ENCODE results near the gene MMP19. TPM values are rescaled to one million over a fixed set of nuclear protein-coding genes. Genes with fewer than 3 reads are reported as not detected.

The MMP19 gene
- total RNA-seq, 2 experiments from 2014 or later: 0.89 to 1.7 TPM

DNA sequence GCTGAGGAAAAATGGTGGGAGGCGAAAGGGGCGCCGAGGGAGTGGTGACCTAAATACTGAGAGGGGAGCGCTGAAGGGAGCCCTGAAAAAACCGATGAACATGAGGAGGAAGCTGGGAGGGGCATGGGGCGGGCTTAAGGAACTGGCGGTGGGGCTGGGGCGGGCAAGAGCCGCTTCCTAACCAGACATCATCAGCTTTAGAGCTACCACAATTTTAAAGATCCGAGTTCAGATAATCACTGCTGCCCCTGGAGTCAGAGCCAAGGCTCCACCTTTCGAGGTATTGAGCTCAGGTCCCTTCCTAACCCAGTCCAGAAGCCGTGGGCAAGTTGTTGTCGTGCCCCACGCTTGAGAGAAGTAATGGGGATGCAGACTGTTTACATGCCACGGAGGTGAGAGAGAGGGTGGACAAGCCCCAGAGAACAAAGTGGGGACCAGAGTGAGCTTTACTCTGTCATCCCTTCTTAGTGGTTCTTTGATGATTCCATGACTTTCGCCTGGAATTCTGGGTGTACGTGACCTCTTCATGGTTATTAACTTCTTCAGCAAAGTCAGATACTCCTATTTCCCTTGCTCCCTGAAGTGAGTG is 24.5 kb downstream of the MMP19 start:
- no peak for DNase-seq
- Mint-ChIP-seq H3K27me3 (no peaks in the 10 kb centered on the region), H3K4me1 (peaks cover 30% of the 10 kb centered on the region), H3K9me3 (no peaks in the 10 kb centered on the region), H3K36me3 (peaks cover 13% of the 10 kb centered on the region), H3K4me3 (no peak overlapping the region), H3K27ac (no peak overlapping the region)
- peak; percentile 48 for ATAC-seq (ENCODE audit: low read depth)
- POLR2A ChIA-PET: interaction anchor here (0.8 to 3.4 kb wide), 26 partner anchors 9 to 299 kb away, joined by 3 to 62 read pairs (median 6); partner anchors contain the start of genes BLOC1S1, CD63, DGKA and DNAJC14

DNA sequence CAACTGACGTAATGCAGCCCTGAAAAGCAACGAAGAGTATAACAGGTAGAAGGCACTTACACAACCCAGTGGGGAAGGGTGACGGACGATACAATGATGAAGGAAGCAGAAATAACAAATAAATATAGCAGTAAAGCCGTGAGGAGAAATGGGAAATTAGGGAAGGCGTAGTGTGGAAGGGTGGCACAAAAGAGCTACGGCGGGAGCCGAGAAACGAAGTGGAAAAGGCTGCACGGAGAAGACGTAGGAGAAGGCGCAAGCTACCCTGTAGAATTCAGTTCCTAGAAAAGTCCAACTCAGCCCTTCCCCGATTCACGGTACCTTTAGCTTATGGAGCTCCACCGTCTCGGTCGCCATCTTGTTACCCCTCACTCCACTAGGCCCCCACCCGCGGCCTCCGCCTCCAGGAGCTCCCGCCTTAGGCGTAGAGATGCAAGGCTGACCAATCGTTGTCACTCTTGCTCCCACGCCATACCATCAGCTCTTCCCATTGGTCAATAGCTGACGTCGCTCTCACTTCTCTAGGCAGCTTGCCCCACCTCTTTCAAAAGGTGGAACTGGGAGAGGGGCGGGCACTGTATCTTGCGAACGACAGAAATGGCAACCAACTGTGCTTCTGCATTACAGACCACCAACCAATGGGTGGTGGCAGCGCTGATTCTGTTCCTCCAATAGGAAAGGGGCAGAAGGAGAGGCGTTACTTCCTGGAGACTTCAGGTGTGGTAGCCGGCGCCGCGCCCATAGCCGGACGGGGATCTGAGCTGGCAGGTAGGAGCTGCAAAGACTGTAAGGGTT is 25.2 kb downstream of the MMP19 start, which contains the start of the genes ORMDL2 and SARNP:
Gene ORMDL2, plus strand, starts transcription at position 697 of the 795 bp plus-strand sequence. CDS start 959 bp downstream, outside the sequence.
Gene SARNP, minus strand, starts transcription at position 380 of the 795 bp plus-strand sequence. Its CDS starts 23 bp downstream, at position 357.
- POLR2A ChIA-PET: interaction anchor here (0.7 to 3.4 kb wide), 26 partner anchors 9 to 299 kb away, joined by 3 to 62 read pairs (median 6); partner anchors contain the start of genes BLOC1S1, CD63, DGKA and DNAJC14
- peaks cover 15% of the 10 kb centered on the region for H3K36me3 Mint-ChIP-seq
- H3K27me3 Mint-ChIP-seq: no peaks in the 10 kb centered on the region

DNA sequence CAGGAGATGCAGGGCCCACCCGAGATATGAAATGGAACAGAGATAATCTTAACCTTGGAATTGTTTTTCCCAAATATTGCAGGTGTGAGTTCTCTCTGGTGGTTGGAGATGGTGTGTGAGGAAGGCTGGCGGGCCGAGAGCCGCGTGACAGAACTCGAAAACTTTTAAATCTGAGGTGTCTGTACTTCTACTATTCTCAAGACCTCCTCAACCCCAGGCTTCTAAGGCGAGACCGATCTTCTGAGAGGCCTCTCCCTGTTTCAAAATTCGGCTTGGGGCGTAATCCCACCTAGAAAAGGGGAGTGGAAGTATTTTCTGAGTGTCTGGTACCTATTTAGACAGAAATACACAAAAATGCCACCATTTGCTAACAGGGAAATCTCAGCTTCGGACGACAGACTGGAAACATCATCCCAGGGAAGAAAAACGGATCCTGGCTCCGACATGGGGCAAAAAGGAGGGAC is 25.8 kb downstream of the MMP19 start:
- POLR2A ChIA-PET: interaction anchor here (0.7 to 3.4 kb wide), 15 partner anchors 12 to 300 kb away, joined by 4 to 62 read pairs (median 9); partner anchors contain the start of genes CD63, DGKA, DNAJC14 and PA2G4
- Mint-ChIP-seq H3K27ac (no peak overlapping the region), H3K4me1 (peaks cover 38% of the 10 kb centered on the region), H3K27me3 (no peaks in the 10 kb centered on the region), H3K9me3 (no peaks in the 10 kb centered on the region), H3K4me3 (no peak overlapping the region), H3K36me3 (peaks cover 14% of the 10 kb centered on the region)
- DNase-seq: no peak
- no peak for ATAC-seq (ENCODE audit: low read depth)

More for the DNA sequence above, 25.2 kb downstream of the MMP19 start, which contains the start of the genes ORMDL2 and SARNP:
- Mint-ChIP-seq H3K9me3 (no peaks in the 10 kb centered on the region), H3K27ac (no peak within 1 kb of the TSS), H3K4me1 (peaks cover 35% of the 10 kb centered on the region), H3K4me3 (no peak within 1 kb of the TSS)
- DNase-seq (peak; percentile 88), ATAC-seq (ENCODE audit: low read depth) (peak; percentile 96)

DNA sequence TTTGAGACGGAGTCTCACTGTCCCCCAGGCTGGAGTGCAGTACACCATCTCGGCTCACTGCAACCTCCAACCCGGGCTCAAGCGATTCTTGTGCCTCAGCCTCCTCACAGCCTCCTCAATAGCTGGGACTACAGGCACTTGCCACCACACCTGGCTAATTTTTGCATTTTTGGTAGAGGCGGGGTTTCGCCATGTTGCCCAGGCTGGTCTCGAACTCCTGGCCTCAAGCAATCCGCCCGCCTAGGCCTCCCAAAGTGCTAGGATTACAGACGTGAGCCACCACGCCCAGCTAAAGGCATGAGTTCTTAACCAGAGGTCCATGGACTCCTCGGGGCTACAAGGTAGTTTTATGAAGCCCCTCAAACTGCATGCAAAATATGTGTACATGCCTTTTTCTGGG is 27.3 kb downstream of the MMP19 start:
- Mint-ChIP-seq H3K36me3 (peaks cover 18% of the 10 kb centered on the region), H3K9me3 (no peaks in the 10 kb centered on the region), H3K27me3 (no peaks in the 10 kb centered on the region), H3K27ac (no peak overlapping the region), H3K4me3 (no peak overlapping the region), H3K4me1 (peaks cover 42% of the 10 kb centered on the region)
- POLR2A ChIA-PET: interaction anchor here (1.1 kb wide), 1 partner anchor 14 kb away, joined by 3 read pairs; the partner anchor contains the start of gene DNAJC14
- no peak for ATAC-seq (ENCODE audit: low read depth)
- no peak for DNase-seq

DNA sequence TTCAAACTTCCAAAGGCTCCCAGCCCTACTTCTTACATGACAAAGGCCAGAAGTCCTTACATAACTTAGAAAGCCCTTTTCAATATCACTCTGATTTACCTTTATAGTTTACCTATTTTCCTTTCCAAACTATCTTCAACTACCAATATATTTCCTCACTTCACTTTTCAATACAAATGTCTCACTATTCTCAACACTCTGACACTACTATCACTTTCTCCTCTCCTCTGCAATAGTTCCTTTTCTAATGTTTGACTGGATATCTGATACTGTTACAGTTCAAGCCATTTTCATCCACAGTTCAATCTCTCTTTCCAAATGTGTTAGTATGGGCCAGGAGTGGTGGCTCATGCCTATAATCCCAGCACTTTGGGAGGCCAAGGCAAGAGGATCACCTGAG is 28.5 kb downstream of the MMP19 start:
- H3K4me3 Mint-ChIP-seq: no peak overlapping the region
- peaks cover 41% of the 10 kb centered on the region for H3K4me1 Mint-ChIP-seq
- POLR2A ChIA-PET: interaction anchor here (0.6 kb wide), 1 partner anchor 22 kb away, joined by 3 read pairs; no protein-coding TSS in a partner anchor

DNA sequence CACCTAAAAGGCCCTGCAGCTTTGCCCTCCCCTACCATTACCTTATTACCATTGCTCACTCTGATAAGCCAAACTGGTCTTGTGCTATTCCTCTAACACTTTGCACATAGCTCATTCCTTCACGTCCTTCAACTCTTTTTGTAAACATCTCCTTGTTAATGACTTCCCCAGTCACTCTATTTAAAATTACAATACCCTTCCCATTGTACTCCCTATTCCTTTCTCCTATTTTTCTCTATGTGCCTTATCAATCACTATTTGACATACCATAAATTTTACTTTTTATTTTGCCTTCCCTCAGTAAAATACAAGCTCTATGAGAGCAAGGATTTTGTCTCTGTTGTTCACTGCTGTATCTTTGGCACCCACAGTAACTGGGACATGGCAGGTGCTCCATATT is 30.6 kb downstream of the MMP19 start:
- ATAC-seq (ENCODE audit: low read depth): no peak
- Mint-ChIP-seq H3K9me3 (no peaks in the 10 kb centered on the region), H3K27me3 (no peaks in the 10 kb centered on the region), H3K36me3 (peaks cover 19% of the 10 kb centered on the region), H3K27ac (peak overlapping the region; percentile 22), H3K4me1 (peaks cover 34% of the 10 kb centered on the region), H3K4me3 (no peak overlapping the region)
- POLR2A ChIA-PET: interaction anchor here (1.1 kb wide), 1 partner anchor 19 kb away, joined by 3 read pairs; no protein-coding TSS in a partner anchor
- no peak for DNase-seq

More for the DNA sequence above, 28.5 kb downstream of the MMP19 start:
- ATAC-seq (ENCODE audit: low read depth) (no peak), DNase-seq (no peak)
- Mint-ChIP-seq H3K27ac (peak overlapping the region; percentile 47), H3K9me3 (no peaks in the 10 kb centered on the region), H3K36me3 (peaks cover 18% of the 10 kb centered on the region), H3K27me3 (no peaks in the 10 kb centered on the region)

DNA sequence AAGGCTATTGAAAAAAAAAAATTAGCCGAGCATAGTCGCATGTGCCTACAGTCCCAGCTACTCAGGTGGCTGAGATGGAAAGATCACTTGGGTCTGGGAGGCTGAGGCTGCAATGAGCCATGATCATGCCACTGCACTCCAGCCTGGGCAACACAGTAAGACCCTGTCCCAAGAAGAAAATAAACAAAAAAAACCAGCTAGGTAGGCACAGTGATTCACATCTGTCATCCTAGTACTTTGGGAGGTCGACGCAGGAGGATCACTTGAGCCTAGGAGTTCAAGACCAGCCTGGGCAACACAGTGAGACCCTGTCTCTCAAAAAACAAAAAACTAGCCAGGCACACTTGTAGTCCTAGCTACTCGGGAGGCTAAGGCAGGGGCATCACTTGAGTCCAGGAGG is 33.5 kb downstream of the MMP19 start:
- ATAC-seq (ENCODE audit: low read depth): no peak
- no peaks in the 10 kb centered on the region for H3K9me3 Mint-ChIP-seq
- no peaks in the 10 kb centered on the region for H3K27me3 Mint-ChIP-seq
- DNase-seq: no peak
- peaks cover 26% of the 10 kb centered on the region for H3K4me1 Mint-ChIP-seq
- H3K4me3 Mint-ChIP-seq: no peak overlapping the region
- POLR2A ChIA-PET: no interaction called here
- peaks cover 16% of the 10 kb centered on the region for H3K36me3 Mint-ChIP-seq
- peak overlapping the region; percentile 51 for H3K27ac Mint-ChIP-seq

DNA sequence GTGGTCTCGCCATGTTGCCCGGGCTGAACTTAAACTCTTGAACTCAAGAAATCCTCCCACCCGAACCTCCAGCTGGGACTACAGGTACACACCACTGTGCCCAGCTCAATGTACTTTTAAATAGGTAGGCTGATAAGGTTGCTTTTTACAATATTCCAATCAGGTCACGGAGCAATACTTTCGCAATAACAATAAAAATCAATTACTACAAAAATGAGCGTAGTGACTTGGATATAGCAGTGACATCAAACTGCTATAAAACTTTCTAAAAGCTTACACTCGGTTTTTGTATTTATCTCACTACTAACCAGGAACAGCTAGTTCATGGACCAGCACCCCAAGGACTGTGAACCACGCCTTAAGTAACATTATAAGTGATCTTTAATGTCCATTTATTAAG is 35.8 kb downstream of the MMP19 start:
- Mint-ChIP-seq H3K4me3 (no peak overlapping the region), H3K36me3 (peaks cover 10% of the 10 kb centered on the region), H3K4me1 (peaks cover 12% of the 10 kb centered on the region), H3K9me3 (no peaks in the 10 kb centered on the region), H3K27me3 (no peaks in the 10 kb centered on the region), H3K27ac (no peak overlapping the region)
- DNase-seq: no peak
- ATAC-seq (ENCODE audit: low read depth): no peak
- POLR2A ChIA-PET: interaction anchor here (0.6 to 4.2 kb wide), 4 partner anchors 11 to 142 kb away, joined by 4 to 11 read pairs (median 4); partner anchors contain the start of genes ORMDL2 and SARNP

DNA sequence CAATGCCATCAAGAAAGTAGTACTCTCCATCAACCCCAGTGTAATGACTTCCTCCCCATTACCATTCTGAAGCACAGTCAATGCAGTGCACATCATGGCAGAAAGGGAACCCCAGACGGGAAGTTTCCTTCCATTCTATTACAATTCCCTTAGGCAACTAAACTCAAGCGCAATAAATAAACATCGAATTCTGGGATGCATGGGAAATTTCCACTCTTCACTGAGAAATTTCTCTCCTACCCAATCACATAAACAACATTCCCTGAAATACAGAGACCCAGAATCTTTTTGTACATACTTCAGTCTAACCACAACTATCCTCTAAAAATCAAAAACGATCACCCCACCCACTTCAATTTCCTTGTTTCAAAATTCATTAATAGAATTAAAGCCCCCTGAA is 45.2 kb downstream of the MMP19 start:
- POLR2A ChIA-PET: no interaction called here
- no peak overlapping the region for H3K27ac Mint-ChIP-seq
- DNase-seq: no peak
- no peaks in the 10 kb centered on the region for H3K9me3 Mint-ChIP-seq
- peaks cover 17% of the 10 kb centered on the region for H3K36me3 Mint-ChIP-seq
- H3K4me1 Mint-ChIP-seq: peaks cover 6% of the 10 kb centered on the region
- no peaks in the 10 kb centered on the region for H3K27me3 Mint-ChIP-seq
- ATAC-seq (ENCODE audit: low read depth): no peak
- H3K4me3 Mint-ChIP-seq: no peak overlapping the region

DNA sequence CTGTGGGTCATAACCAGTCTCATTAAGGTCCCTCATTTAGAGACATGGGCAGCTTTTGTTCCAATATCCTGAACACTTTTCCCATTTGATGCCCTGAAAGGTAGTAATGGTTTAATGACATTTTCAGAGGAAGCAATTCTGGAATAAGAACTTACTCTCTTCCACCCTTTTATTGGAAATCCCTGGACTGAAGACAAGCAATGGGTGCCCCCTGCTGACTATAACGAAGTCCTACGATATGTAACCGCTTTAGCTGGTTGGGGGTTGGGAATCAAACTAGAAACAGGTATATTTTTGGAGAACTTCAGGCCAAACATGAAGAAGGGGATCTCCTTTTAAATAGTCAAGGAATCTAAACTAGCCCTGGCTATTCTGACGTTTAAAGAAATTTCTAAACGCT is 45.7 kb downstream of the MMP19 start:
- H3K4me1 Mint-ChIP-seq: peaks cover 6% of the 10 kb centered on the region
- POLR2A ChIA-PET: no interaction called here
- no peak overlapping the region for H3K27ac Mint-ChIP-seq
- no peaks in the 10 kb centered on the region for H3K27me3 Mint-ChIP-seq
- no peaks in the 10 kb centered on the region for H3K9me3 Mint-ChIP-seq
- peaks cover 17% of the 10 kb centered on the region for H3K36me3 Mint-ChIP-seq
- ATAC-seq (ENCODE audit: low read depth) (no peak), DNase-seq (no peak)
- H3K4me3 Mint-ChIP-seq: no peak overlapping the region

DNA sequence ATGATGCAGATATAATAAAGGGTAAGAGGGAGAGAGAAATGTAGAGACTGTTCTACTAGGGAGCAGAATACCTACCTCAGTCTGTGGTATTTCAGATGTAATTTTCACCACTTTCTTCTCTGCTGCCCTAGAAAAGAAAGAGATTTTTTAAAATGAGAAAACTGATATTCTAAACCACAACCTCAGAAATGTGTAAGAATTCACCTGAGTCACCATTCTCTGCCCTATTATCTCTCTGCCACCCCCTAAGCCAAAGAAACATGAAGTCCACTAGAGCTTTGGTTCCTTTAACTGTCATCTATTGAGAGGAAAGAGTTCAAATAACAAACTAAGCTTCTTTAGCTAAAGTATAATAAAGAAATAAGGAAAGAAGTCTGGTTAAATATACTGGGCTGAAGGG is 46.8 kb downstream of the MMP19 start:
- H3K27me3 Mint-ChIP-seq: no peaks in the 10 kb centered on the region
- no peak for ATAC-seq (ENCODE audit: low read depth)
- peaks cover 16% of the 10 kb centered on the region for H3K36me3 Mint-ChIP-seq
- H3K4me3 Mint-ChIP-seq: no peak overlapping the region
- H3K9me3 Mint-ChIP-seq: no peaks in the 10 kb centered on the region
- POLR2A ChIA-PET: no interaction called here
- no peak overlapping the region for H3K27ac Mint-ChIP-seq
- no peak for DNase-seq
- H3K4me1 Mint-ChIP-seq: peaks cover 6% of the 10 kb centered on the region

DNA sequence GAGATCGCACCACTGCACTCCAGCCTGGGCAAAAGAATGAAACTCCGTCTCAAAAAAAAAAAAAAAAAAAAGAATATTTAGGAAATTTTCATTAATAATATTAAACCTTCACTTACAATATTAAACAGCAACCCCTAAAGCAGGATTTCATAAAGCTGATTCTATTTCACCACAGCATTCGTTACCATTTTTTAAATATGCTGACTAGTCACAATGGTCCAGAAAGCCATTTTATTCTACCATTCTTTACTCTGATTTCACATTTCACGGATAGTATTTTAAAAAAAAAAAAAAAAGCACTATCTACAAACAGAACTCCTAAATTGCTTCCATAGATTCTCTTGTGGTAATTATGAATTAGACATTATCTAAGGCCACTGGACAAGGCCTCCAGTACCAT is 52.8 kb downstream of the MMP19 start:
- no peak for DNase-seq
- no peaks in the 10 kb centered on the region for H3K9me3 Mint-ChIP-seq
- no peak overlapping the region for H3K27ac Mint-ChIP-seq
- POLR2A ChIA-PET: no interaction called here
- H3K36me3 Mint-ChIP-seq: peaks cover 24% of the 10 kb centered on the region
- ATAC-seq (ENCODE audit: low read depth): no peak
- no peaks in the 10 kb centered on the region for H3K27me3 Mint-ChIP-seq
- H3K4me1 Mint-ChIP-seq: no peaks in the 10 kb centered on the region
- H3K4me3 Mint-ChIP-seq: no peak overlapping the region

DNA sequence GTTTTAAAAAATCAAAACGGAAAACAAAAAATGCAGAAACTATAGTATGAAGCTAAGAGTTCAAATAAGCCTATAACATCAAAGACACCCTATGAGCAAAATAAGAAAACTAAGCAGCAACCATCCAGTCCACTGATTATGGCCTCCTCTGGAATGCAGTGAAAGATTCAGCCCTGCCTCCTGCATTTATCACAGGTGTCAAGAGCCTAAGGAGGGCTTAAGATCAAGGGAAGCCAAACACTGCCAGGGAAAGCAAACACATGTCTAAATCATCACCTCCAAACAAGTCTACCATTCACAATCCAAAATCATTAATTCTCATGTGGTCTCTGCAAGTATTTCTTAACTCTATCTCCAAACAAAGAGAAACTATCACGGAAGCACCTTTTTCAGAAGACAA is 53.6 kb downstream of the MMP19 start:
- H3K36me3 Mint-ChIP-seq: peaks cover 22% of the 10 kb centered on the region
- no peak for ATAC-seq (ENCODE audit: low read depth)
- DNase-seq: no peak
- POLR2A ChIA-PET: interaction anchor here (0.7 kb wide), 1 partner anchor 14 kb away, joined by 3 read pairs; no protein-coding TSS in a partner anchor
- H3K27ac Mint-ChIP-seq: no peak overlapping the region
- H3K27me3 Mint-ChIP-seq: no peaks in the 10 kb centered on the region
- H3K4me1 Mint-ChIP-seq: no peaks in the 10 kb centered on the region
- no peaks in the 10 kb centered on the region for H3K9me3 Mint-ChIP-seq
- H3K4me3 Mint-ChIP-seq: no peak overlapping the region

Data from activated naive CD8-positive, alpha-beta T cell treated with anti-CD3 and anti-CD28 coated beads, Interleukin-2, amount 10 ng/mL, durations not matched to agents 7 days and 5 days (primary cell).